HEK293T (cell line): Measurements from ENCODE around the gene SLC30A10.
A peak's percentile ranks its signal among the peaks of the same experiment; 100 is the strongest.

ENCODE experiments used
- CTCF ChIA-PET: fragments of 350-600 bp; formaldehyde crosslinking; extraction: SDS; loops from one replicate; lab custom pipeline; 2021; ENCODE audit warnings: antibody characterized with exemption, inconsistent platforms; lab: Yijun Ruan, JAX
- POLR2A ChIA-PET: fragments of 350-600 bp; formaldehyde crosslinking; extraction: SDS; loops from one replicate; lab custom pipeline; 2020; ENCODE audit warnings: antibody characterized with exemption, inconsistent platforms; lab: Yijun Ruan, JAX
- DNase-seq: peaks from one replicate; pipeline ENCODE4 v3.0.0; 2012; ENCODE audit warnings: mixed read lengths; ENCODE audit errors: extremely low spot score
- ARNT ChIP-seq: fragments of 450-650 bp; IDR thresholded peaks from 2 replicates; pipeline ENCODE4 v1.6.1; 2017; ENCODE audit warnings: mild to moderate bottlenecking
- BHLHE40 ChIP-seq: fragments of 450-650 bp; IDR thresholded peaks from 2 replicates; pipeline ENCODE4 v1.6.1; 2016; ENCODE audit warnings: mild to moderate bottlenecking, moderate library complexity, borderline replicate concordance
- CTBP1 ChIP-seq: fragments of 450-650 bp; IDR thresholded peaks from 2 replicates; pipeline ENCODE4 v1.6.1; 2016; ENCODE audit warnings: borderline replicate concordance
- ELF4 ChIP-seq: fragments of 450-650 bp; IDR thresholded peaks from 2 replicates; pipeline ENCODE4 v1.6.1; 2017; ENCODE audit warnings: antibody characterized with exemption
- FOXA1 ChIP-seq: fragments of 450-650 bp; IDR thresholded peaks from 2 replicates; pipeline ENCODE4 v1.6.1; 2016; ENCODE audit warnings: mild to moderate bottlenecking
- FOXK2 ChIP-seq: fragments of 450-650 bp; IDR thresholded peaks from 2 replicates; pipeline ENCODE4 v1.6.1; 2016; ENCODE audit warnings: mild to moderate bottlenecking
- FOXM1 ChIP-seq: fragments of 450-650 bp; IDR thresholded peaks from 2 replicates; pipeline ENCODE4 v1.6.1; 2017; ENCODE audit warnings: mild to moderate bottlenecking, borderline replicate concordance
- HDGF ChIP-seq: fragments of 450-650 bp; IDR thresholded peaks from 2 replicates; pipeline ENCODE4 v1.6.1; 2017; ENCODE audit warnings: antibody characterized with exemption, borderline replicate concordance
- L3MBTL2 ChIP-seq: fragments of 450-650 bp; conservative IDR thresholded peaks from 2 replicates; pipeline ENCODE4 v1.6.1; 2016; ENCODE audit warnings: mild to moderate bottlenecking
- LEF1 ChIP-seq: fragments of 450-650 bp; IDR thresholded peaks from 2 replicates; pipeline ENCODE4 v1.6.1; 2017; ENCODE audit warnings: mild to moderate bottlenecking, borderline replicate concordance
- NFRKB ChIP-seq: fragments of 450-650 bp; IDR thresholded peaks from 2 replicates; pipeline ENCODE4 v1.6.1; 2016; ENCODE audit warnings: mild to moderate bottlenecking, moderate library complexity
- SP1 ChIP-seq: fragments of 450-650 bp; IDR thresholded peaks from 2 replicates; pipeline ENCODE4 v1.6.1; 2017
- SUZ12 ChIP-seq: fragments of 450-650 bp; IDR thresholded peaks from 2 replicates; pipeline ENCODE4 v1.6.1; 2016; ENCODE audit warnings: mild to moderate bottlenecking
- TARDBP ChIP-seq: fragments of 450-650 bp; IDR thresholded peaks from 2 replicates; pipeline ENCODE4 v1.6.1; 2016
- ZNF384 ChIP-seq: fragments of 450-650 bp; IDR thresholded peaks from 2 replicates; pipeline ENCODE4 v1.6.1; 2016
- TF ChIP-seq, protein P1 (sequence below): fragments of 450-650 bp; IDR thresholded peaks from 2 replicates; pipeline ENCODE4 v1.6.1; 2016

The SLC30A10 gene

DNA sequence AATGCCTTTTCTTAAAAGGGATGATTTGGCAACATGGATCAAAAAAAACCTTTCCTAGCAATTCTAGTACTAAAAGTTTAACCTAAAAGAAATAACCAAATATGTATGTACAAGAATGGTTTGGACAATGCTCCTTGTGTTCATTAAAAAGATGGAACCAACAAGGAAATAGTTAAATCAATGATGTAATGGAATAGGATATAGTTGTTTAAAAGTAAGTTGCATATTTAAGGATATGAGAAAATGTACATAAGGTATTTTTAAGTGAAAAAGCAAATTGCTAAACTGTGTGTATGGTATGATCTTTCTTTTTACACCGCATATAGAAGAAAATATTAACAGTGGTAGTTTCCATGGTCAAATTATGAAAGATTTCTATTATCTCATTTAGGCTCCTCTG lies 12.1 kb downstream of the SLC30A10 start:
- ChIA-PET POLR2A (no interaction called here), CTCF (no interaction called here)
- no peak for DNase-seq
- no peak for TF ChIP-seq L3MBTL2
- no peak for TF ChIP-seq ELF4
- TF ChIP-seq NFRKB: no peak
- no peak for TF ChIP-seq HDGF
- TF ChIP-seq FOXA1: no peak
- TF ChIP-seq BHLHE40: no peak
- no peak for TF ChIP-seq SP1

GRCh38 chr1:219913005-219913770 lies 15.2 kb downstream of the SLC30A10 start:
- CTCF ChIA-PET: no interaction called here

DNA sequence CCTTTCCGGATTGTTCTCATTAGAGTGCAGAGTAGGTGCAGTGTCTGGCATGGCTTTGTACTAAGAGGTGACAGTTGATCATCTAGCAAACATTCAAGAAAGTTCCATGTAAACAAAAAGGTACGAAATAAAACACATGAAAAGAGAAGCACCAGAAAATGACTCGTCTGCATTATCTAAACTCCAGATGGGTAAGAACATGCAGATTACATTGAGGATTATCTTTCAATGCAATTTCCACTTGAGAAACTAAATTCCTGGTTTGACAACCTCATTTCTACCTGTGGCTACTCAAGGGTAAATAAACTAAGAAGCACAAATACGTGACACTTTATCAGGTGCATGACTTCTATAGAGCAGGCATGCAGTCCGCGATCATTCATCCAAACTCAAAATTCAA lies 17.6 kb downstream of the SLC30A10 start:
- DNase-seq: no peak
- TF ChIP-seq, protein P1, sequence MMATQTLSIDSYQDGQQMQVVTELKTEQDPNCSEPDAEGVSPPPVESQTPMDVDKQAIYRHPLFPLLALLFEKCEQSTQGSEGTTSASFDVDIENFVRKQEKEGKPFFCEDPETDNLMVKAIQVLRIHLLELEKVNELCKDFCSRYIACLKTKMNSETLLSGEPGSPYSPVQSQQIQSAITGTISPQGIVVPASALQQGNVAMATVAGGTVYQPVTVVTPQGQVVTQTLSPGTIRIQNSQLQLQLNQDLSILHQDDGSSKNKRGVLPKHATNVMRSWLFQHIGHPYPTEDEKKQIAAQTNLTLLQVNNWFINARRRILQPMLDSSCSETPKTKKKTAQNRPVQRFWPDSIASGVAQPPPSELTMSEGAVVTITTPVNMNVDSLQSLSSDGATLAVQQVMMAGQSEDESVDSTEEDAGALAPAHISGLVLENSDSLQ: no peak
- TF ChIP-seq BHLHE40 (no peak), ZNF384 (0 out of 2 replicates have a peak, but pooled peaks have one; percentile 22), ELF4 (no peak), FOXK2 (no peak)
- ChIA-PET CTCF (no interaction called here), POLR2A (no interaction called here)

More at GRCh38 chr1:219913005-219913770, 15.2 kb downstream of the SLC30A10 start:
- no peak for TF ChIP-seq NFRKB
- TF ChIP-seq LEF1: no peak
- no peak for TF ChIP-seq FOXA1
- TF ChIP-seq ZNF384: no peak
- no peak for TF ChIP-seq BHLHE40
- TF ChIP-seq CTBP1: no peak
- no peak for TF ChIP-seq ELF4
- TF ChIP-seq HDGF: no peak
- TF ChIP-seq, protein P1: no peak
- no peak for TF ChIP-seq FOXK2
- no peak for TF ChIP-seq SP1
- TF ChIP-seq FOXM1: no peak
- TF ChIP-seq SUZ12: no peak
- no peak for TF ChIP-seq ARNT
- TF ChIP-seq TARDBP: no peak
- TF ChIP-seq L3MBTL2: no peak
- POLR2A ChIA-PET: no interaction called here
- no peak for DNase-seq

GRCh38 chr1:219909476-219909875 lies 18.9 kb downstream of the SLC30A10 start:
- CTCF ChIA-PET: no interaction called here
- no peak for DNase-seq
- TF ChIP-seq, protein P1: no peak
- TF ChIP-seq FOXK2: no peak
- TF ChIP-seq ARNT: no peak
- TF ChIP-seq SP1: no peak
- no peak for TF ChIP-seq L3MBTL2
- no peak for TF ChIP-seq CTBP1
- no peak for TF ChIP-seq LEF1
- no peak for TF ChIP-seq HDGF
- TF ChIP-seq TARDBP: no peak
- no peak for TF ChIP-seq ZNF384
- no peak for TF ChIP-seq SUZ12
- TF ChIP-seq ELF4: no peak
- no peak for TF ChIP-seq BHLHE40
- no peak for TF ChIP-seq FOXM1
- no peak for TF ChIP-seq FOXA1
- TF ChIP-seq NFRKB: no peak
- POLR2A ChIA-PET: no interaction called here

- DNase-seq: no peak
- no peak for TF ChIP-seq SP1
- TF ChIP-seq, protein P1: no peak
- no peak for TF ChIP-seq NFRKB
- no peak for TF ChIP-seq FOXA1
- TF ChIP-seq SUZ12: no peak
- TF ChIP-seq FOXK2: no peak
- TF ChIP-seq FOXM1: no peak
- ChIA-PET CTCF (no interaction called here), POLR2A (no interaction called here)
Observed at GRCh38 chr1:219908170-219908569, 20.2 kb downstream of the SLC30A10 start.

GRCh38 chr1:219907772-219908070 lies 20.6 kb downstream of the SLC30A10 start:
- POLR2A ChIA-PET: no interaction called here
- CTCF ChIA-PET: interaction anchor here (0.7 kb wide), 1 partner anchor 126 kb away, joined by 3 read pairs; no protein-coding TSS in a partner anchor
- TF ChIP-seq CTBP1 (no peak), ELF4 (no peak), L3MBTL2 (no peak), ZNF384 (no peak), NFRKB (no peak), TARDBP (no peak), SP1 (no peak), SUZ12 (no peak), BHLHE40 (no peak), LEF1 (no peak), ARNT (no peak), FOXK2 (no peak), HDGF (no peak), FOXA1 (no peak), FOXM1 (no peak)
- TF ChIP-seq, protein P1: no peak

More at GRCh38 chr1:219907772-219908070, 20.6 kb downstream of the SLC30A10 start:
- no peak for DNase-seq
